SK-N-SH treated with all-trans-retinoic acid at 6 μM for 48 hours (cell line): ENCODE results near the gene MELK.
"Not testable (repeated sequence)": the region's sequence is repeated elsewhere in the genome, so short reads cannot be mapped to it uniquely, and the experiment has no call there.

ENCODE experiments used
- GLIS3 ChIP-seq: fragments of 250-450 bp; sonication (Bioruptor Pico); IDR thresholded peaks from 2 replicates; pipeline ENCODE4 v1.5.0; 2020; ENCODE audit warnings: mild to moderate bottlenecking, moderate library complexity
- PPARA ChIP-seq: fragments of 250-450 bp; sonication (Bioruptor Pico); IDR thresholded peaks from 2 replicates; pipeline ENCODE4 v1.5.0; 2020; ENCODE audit warnings: mild to moderate bottlenecking, borderline replicate concordance
- ZNF565 ChIP-seq: fragments of 450-650 bp; formaldehyde crosslinking; conservative IDR thresholded peaks from 2 replicates; pipeline ENCODE4 v1.5.0; 2020; ENCODE audit warnings: low read depth, mild to moderate bottlenecking, moderate library complexity
- TF ChIP-seq, protein P1 (sequence below): fragments of 250-450 bp; sonication (Bioruptor Pico); IDR thresholded peaks from 2 replicates; pipeline ENCODE4 v1.5.1; 2021; ENCODE audit warnings: mild to moderate bottlenecking, moderate library complexity

DNA sequence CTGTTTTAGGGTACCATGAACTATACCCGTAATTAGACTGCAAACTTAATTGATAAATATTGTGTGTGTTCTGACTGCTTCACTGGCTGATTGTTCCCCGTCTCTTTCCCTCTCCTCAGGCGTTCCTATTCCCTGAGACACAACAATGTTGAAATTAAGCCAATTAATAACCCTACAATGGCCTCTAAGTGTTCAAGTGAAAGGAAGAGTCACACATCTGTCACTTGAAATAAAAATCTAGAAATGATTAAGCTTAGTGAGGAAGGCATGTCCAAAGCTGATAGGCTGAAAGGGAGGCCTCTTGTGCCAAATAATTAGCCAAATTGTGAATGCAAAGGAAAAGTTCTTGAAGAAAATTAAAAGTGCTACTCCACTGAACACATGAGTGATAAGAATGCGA, 4.0 kb upstream of the MELK start:
- not testable (repeated sequence) for TF ChIP-seq PPARA; ZNF565 (CRISPR knock-in tag); GLIS3 (CRISPR knock-in tag)
- TF ChIP-seq, protein P1, sequence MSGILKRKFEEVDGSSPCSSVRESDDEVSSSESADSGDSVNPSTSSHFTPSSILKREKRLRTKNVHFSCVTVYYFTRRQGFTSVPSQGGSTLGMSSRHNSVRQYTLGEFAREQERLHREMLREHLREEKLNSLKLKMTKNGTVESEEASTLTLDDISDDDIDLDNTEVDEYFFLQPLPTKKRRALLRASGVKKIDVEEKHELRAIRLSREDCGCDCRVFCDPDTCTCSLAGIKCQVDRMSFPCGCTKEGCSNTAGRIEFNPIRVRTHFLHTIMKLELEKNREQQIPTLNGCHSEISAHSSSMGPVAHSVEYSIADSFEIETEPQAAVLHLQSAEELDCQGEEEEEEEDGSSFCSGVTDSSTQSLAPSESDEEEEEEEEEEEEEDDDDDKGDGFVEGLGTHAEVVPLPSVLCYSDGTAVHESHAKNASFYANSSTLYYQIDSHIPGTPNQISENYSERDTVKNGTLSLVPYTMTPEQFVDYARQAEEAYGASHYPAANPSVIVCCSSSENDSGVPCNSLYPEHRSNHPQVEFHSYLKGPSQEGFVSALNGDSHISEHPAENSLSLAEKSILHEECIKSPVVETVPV (CRISPR knock-in tag), result not testable (repeated sequence)
